Natural killer cell (primary cell): ENCODE results near the gene RGS16. TPM values are rescaled to one million over a fixed set of nuclear protein-coding genes. Genes with fewer than 3 reads are reported as not detected.

ENCODE experiments used
- ATAC-seq, 3 donors: fragments of 150-1000 bp in 2 of 3; fragments of 200-7000 bp in 1 of 3; cut with Tn5 transposase; 1 replicate in 1 of 3; 2 replicates in 2 of 3; pipeline ENCODE4 v1.10.0; 2021; ENCODE audit warnings: mild to moderate bottlenecking in 2 of 3, moderate library complexity in 2 of 3
- DNase-seq, 2 donors: peaks; one replicate each; pipeline versions ENCODE4 v3.0.0 to v3.0.0-alpha.2; 2013 to 2021; ENCODE audit warnings: mixed read lengths in 1 of 2
- H3K27ac ChIP-seq: one replicate; pipeline ENCODE4 v1.5.1; 2013; ENCODE audit warnings: mild to moderate bottlenecking, low read length
- H3K27me3 ChIP-seq: one replicate; pipeline ENCODE4 v1.6.1; 2013; ENCODE audit warnings: low read length; ENCODE audit not compliant: control insufficient read depth, insufficient read depth
- H3K36me3 ChIP-seq: one replicate; pipeline ENCODE4 v1.6.1; 2013; ENCODE audit warnings: low read length; ENCODE audit not compliant: control insufficient read depth, insufficient read depth
- H3K4me1 ChIP-seq: one replicate; pipeline ENCODE4 v1.6.1; 2013; ENCODE audit warnings: low read length; ENCODE audit not compliant: control insufficient read depth, insufficient read depth
- H3K4me3 ChIP-seq: one replicate; pipeline ENCODE4 v1.5.1; 2013; ENCODE audit warnings: low read length
- H3K9me3 ChIP-seq: one replicate; pipeline ENCODE4 v1.6.1; 2013; ENCODE audit warnings: low read length; ENCODE audit not compliant: control insufficient read depth, insufficient read depth
- H3K27ac Mint-ChIP-seq, 2 donors: one replicate each; pipeline ENCODE4 v1.8.0; 2022; ENCODE audit warnings: mild to moderate bottlenecking in 2 of 2, mixed read lengths in 2 of 2, moderate library complexity in 1 of 2
- H3K27me3 Mint-ChIP-seq, 2 donors: one replicate each; pipeline ENCODE4 v1.8.0; 2022; ENCODE audit warnings: low read depth in 2 of 2, mixed read lengths in 2 of 2
- H3K36me3 Mint-ChIP-seq: one replicate; pipeline ENCODE4 v1.8.0; 2022; ENCODE audit warnings: mixed read lengths
- H3K4me1 Mint-ChIP-seq, 2 donors: one replicate each; pipeline ENCODE4 v1.8.0; 2022; ENCODE audit warnings: mixed read lengths in 2 of 2
- H3K4me3 Mint-ChIP-seq: one replicate; pipeline ENCODE4 v1.8.0; 2022; ENCODE audit warnings: mild to moderate bottlenecking, moderate library complexity, mixed read lengths
- H3K9me3 Mint-ChIP-seq, 2 donors: one replicate each; pipeline ENCODE4 v1.8.0; 2022; ENCODE audit warnings: mixed read lengths in 2 of 2
- WGBS: methylation state at CpG from one replicate; pipeline ENCODE4 v1.1.7; 2013; ENCODE audit warnings: missing lambda C conversion rate; ENCODE audit not compliant: insufficient coverage; 5-methylcytosine and 5-hydroxymethylcytosine counted together
- intact Hi-C: fragments of 100-400 bp; cut with micrococcal nuclease; formaldehyde crosslinking; loops from one replicate; pipeline ENCODE4 v1.14.2; 2022
- total RNA-seq, 4 donors: library from RNA; stranded (reverse); fragments of 120-200 nt in 1 of 4; gene quantifications; one replicate each; pipeline versions ENCODE4 v1.2.3 to v1.2.4, GENCODE V29; 2013 to 2022
- TF ChIP-seq, protein P1 (sequence below): fragments of 200-600 bp; IDR thresholded peaks from one replicate; pipeline ENCODE4 v1.8.0; 2022; ENCODE audit warnings: antibody characterized with exemption

Gene RGS16
- total RNA-seq, 3 donors from 2014 or later (not counting 1 experiment from before 2014, with no cell fraction given), result 1.3 to 9.6 (median 4.2) TPM

GRCh38 chr1:182644886-182645285, 40.7 kb upstream of the RGS16 start:
- Histone ChIP-seq H3K4me1 (no peaks in the 10 kb centered on the region), H3K4me3 (no peak overlapping the region), H3K9me3 (no peaks in the 10 kb centered on the region), H3K27ac (no peak overlapping the region), H3K27me3 (no peaks in the 10 kb centered on the region), H3K36me3 (no peaks in the 10 kb centered on the region)
- no peak for DNase-seq
- Mint-ChIP-seq H3K36me3 (no peaks in the 10 kb centered on the region), H3K27me3 (peaks cover 11 to 17% of the 10 kb centered on the region in 2 donors), H3K4me3 (no peak overlapping the region), H3K9me3 (no peaks in the 10 kb centered on the region), H3K4me1 (peaks cover 0 to 5% of the 10 kb centered on the region in 2 donors), H3K27ac (no peak overlapping the region)
- intact Hi-C loops, result no loop called here
- WGBS, result 84% methylated on average over 4 of the region's 4 CpGs
- TF ChIP-seq, protein P1, sequence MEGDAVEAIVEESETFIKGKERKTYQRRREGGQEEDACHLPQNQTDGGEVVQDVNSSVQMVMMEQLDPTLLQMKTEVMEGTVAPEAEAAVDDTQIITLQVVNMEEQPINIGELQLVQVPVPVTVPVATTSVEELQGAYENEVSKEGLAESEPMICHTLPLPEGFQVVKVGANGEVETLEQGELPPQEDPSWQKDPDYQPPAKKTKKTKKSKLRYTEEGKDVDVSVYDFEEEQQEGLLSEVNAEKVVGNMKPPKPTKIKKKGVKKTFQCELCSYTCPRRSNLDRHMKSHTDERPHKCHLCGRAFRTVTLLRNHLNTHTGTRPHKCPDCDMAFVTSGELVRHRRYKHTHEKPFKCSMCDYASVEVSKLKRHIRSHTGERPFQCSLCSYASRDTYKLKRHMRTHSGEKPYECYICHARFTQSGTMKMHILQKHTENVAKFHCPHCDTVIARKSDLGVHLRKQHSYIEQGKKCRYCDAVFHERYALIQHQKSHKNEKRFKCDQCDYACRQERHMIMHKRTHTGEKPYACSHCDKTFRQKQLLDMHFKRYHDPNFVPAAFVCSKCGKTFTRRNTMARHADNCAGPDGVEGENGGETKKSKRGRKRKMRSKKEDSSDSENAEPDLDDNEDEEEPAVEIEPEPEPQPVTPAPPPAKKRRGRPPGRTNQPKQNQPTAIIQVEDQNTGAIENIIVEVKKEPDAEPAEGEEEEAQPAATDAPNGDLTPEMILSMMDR, result no peak
- ATAC-seq, result no peak

DNA sequence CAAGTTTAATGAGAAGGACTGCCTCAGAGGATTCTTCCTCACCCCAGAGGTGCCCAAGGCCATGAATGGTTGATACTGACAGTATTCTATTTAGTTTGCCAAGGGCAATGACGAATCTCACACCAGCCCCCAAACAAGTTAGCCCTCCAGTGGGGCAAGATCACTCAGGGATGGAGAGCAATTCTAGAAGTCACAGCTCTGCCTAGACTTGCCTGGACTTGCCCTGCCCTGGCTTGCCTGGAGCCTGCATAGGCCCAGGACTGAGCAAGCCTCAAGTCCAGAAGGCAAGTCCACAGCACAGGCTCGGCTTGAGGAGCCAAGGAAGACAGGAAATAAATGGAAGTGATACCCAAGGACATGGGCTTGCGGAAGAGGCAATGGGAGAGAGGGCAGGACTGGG, 39.5 kb upstream of the RGS16 start:
- Mint-ChIP-seq H3K27me3 (peaks cover 13 to 17% of the 10 kb centered on the region in 2 donors), H3K9me3 (no peaks in the 10 kb centered on the region), H3K4me1 (peaks cover 0 to 5% of the 10 kb centered on the region in 2 donors), H3K27ac (no peak overlapping the region), H3K36me3 (no peaks in the 10 kb centered on the region), H3K4me3 (no peak overlapping the region)
- TF ChIP-seq, protein P1, result no peak
- H3K9me3 ChIP-seq, result no peaks in the 10 kb centered on the region
- no peaks in the 10 kb centered on the region for H3K36me3 ChIP-seq
- DNase-seq (no peak), ATAC-seq (no peak)
- 90% methylated on average over 3 of the region's 3 CpGs for WGBS
- intact Hi-C loops, result no loop called here
- H3K27me3 ChIP-seq, result no peaks in the 10 kb centered on the region
- no peak overlapping the region for H3K27ac ChIP-seq
- no peak overlapping the region for H3K4me3 ChIP-seq
- H3K4me1 ChIP-seq, result no peaks in the 10 kb centered on the region

DNA sequence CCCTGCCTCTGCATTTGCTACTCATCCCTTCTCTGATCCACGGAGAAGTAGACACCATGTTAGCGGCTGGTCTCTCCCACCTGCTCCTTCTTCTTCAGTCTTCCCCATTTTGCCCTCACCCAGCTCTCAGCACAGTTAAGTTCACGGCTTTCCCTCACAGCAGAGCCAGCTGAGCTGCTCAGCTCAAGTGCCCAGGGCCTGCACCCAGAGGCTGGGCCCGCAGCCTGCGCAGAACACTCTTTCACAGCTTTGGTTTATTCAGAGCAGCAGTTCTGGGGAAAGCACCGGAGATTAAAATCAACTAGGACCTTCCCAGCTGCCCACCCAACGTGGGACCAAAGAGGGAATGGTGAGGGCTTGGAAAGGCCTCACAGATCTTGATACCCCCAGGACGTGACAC, 38.3 kb upstream of the RGS16 start:
- ATAC-seq (no peak), DNase-seq (no peak)
- peaks cover 0 to 5% of the 10 kb centered on the region in 2 donors for H3K4me1 Mint-ChIP-seq
- no peak overlapping the region for H3K4me3 ChIP-seq
- H3K4me3 Mint-ChIP-seq, result no peak overlapping the region
- H3K27ac Mint-ChIP-seq, result no peak overlapping the region
- peaks cover 12 to 18% of the 10 kb centered on the region in 2 donors for H3K27me3 Mint-ChIP-seq
- 91% methylated on average over 7 of the region's 8 CpGs for WGBS
- intact Hi-C loops, result no loop called here
- no peak overlapping the region for H3K27ac ChIP-seq
- H3K4me1 ChIP-seq, result no peaks in the 10 kb centered on the region
- no peaks in the 10 kb centered on the region for H3K36me3 Mint-ChIP-seq
- H3K36me3 ChIP-seq, result no peaks in the 10 kb centered on the region
- H3K27me3 ChIP-seq, result no peaks in the 10 kb centered on the region
- H3K9me3 Mint-ChIP-seq, result no peaks in the 10 kb centered on the region
- TF ChIP-seq, protein P1, result no peak
- H3K9me3 ChIP-seq, result no peaks in the 10 kb centered on the region

GRCh38 chr1:182641561-182641960, 37.4 kb upstream of the RGS16 start:
- H3K9me3 Mint-ChIP-seq, result no peaks in the 10 kb centered on the region
- Histone ChIP-seq H3K9me3 (no peaks in the 10 kb centered on the region), H3K27me3 (no peaks in the 10 kb centered on the region), H3K27ac (no peak overlapping the region), H3K36me3 (no peaks in the 10 kb centered on the region), H3K4me1 (no peaks in the 10 kb centered on the region), H3K4me3 (no peak overlapping the region)
- H3K36me3 Mint-ChIP-seq, result no peaks in the 10 kb centered on the region
- no peak overlapping the region for H3K4me3 Mint-ChIP-seq
- WGBS, result 91% methylated on average over 5 of the region's 5 CpGs
- intact Hi-C loops, result no loop called here
- DNase-seq, result no peak
- ATAC-seq, result no peak
- H3K4me1 Mint-ChIP-seq, result peaks cover 0 to 5% of the 10 kb centered on the region in 2 donors
- no peak overlapping the region for H3K27ac Mint-ChIP-seq
- peaks cover 14 to 21% of the 10 kb centered on the region in 2 donors for H3K27me3 Mint-ChIP-seq
- TF ChIP-seq, protein P1, result no peak
